HepG2 (cell line): ENCODE measurements around the gene SPOP. TPM values are rescaled to one million over a fixed set of nuclear protein-coding genes. Genes with fewer than 3 reads are reported as not detected.
A peak's percentile ranks its signal among the peaks of the same experiment; 100 is the strongest.

ENCODE experiments used
- EP300 ChIP-seq, 3 experiments: sonication (generic) in 1 of 3; formaldehyde crosslinking in 1 of 3; IDR thresholded peaks; 2 replicates each; pipeline versions ENCODE4 v1.5.1 to v1.6.1; 2011 to 2020; ENCODE audit warnings: low read depth in 2 of 3, low read length in 2 of 3, borderline replicate concordance in 1 of 3, improper control_type of control experiment in 1 of 3, mild to moderate bottlenecking in 1 of 3, missing genetic modification reagents in 1 of 3, moderate library complexity in 1 of 3
- IRF9 ChIP-seq: sonication (generic); formaldehyde crosslinking; IDR thresholded peaks from 2 replicates; pipeline ENCODE4 v1.8.0; 2022; ENCODE audit warnings: missing genetic modification reagents, mild to moderate bottlenecking, borderline replicate concordance
- POLR2G ChIP-seq: fragments of 200-400 bp; formaldehyde crosslinking; IDR thresholded peaks from 2 replicates; pipeline ENCODE4 v1.6.1; 2018; ENCODE audit warnings: mild to moderate bottlenecking, low read depth, low read length, moderate library complexity
- SALL1 ChIP-seq: sonication (generic); formaldehyde crosslinking; IDR thresholded peaks from 2 replicates; pipeline ENCODE4 v1.8.0; 2022; ENCODE audit warnings: mild to moderate bottlenecking, missing genetic modification reagents
- SMYD3 ChIP-seq: sonication (generic); formaldehyde crosslinking; IDR thresholded peaks from 2 replicates; pipeline ENCODE4 v1.8.1; 2023; ENCODE audit warnings: mild to moderate bottlenecking, missing genetic modification reagents
- SOX5 ChIP-seq: IDR thresholded peaks from 2 replicates; pipeline ENCODE4 v1.6.1; 2016; ENCODE audit warnings: borderline replicate concordance
- SP5 ChIP-seq: IDR thresholded peaks from 2 replicates; pipeline ENCODE4 v1.6.1; 2016; ENCODE audit warnings: low read depth, borderline replicate concordance
- SRSF1 ChIP-seq: fragments of 200-400 bp; formaldehyde crosslinking; optimal IDR thresholded peaks from 2 replicates; pipeline ENCODE3; 2017; ENCODE audit warnings: mild to moderate bottlenecking, low read depth, low read length, moderate library complexity
- TBX3 ChIP-seq: fragments of 450-650 bp; IDR thresholded peaks from 2 replicates; pipeline ENCODE4 v1.6.1; 2017; ENCODE audit warnings: antibody characterized with exemption, mild to moderate bottlenecking, inconsistent platforms, borderline replicate concordance
- TCF12 ChIP-seq, 2 experiments: fragments of 450-650 bp in 1 of 2; sonication (generic) in 1 of 2; formaldehyde crosslinking in 1 of 2; IDR thresholded peaks; 2 replicates each; pipeline versions ENCODE4 v1.6.1 to v1.8.0; 2017 to 2022; ENCODE audit warnings: antibody characterized with exemption in 1 of 2, mild to moderate bottlenecking in 1 of 2, missing genetic modification reagents in 1 of 2, moderate library complexity in 1 of 2
- ZBTB1 ChIP-seq: sonication (generic); formaldehyde crosslinking; IDR thresholded peaks from 2 replicates; pipeline ENCODE4 v1.4.0; 2020; ENCODE audit warnings: missing genetic modification reagents, borderline replicate concordance
- ZFP37 ChIP-seq: sonication (generic); formaldehyde crosslinking; IDR thresholded peaks from 2 replicates; pipeline ENCODE4 v1.4.0; 2020; ENCODE audit warnings: missing genetic modification reagents, borderline replicate concordance
- ZNF44 ChIP-seq: sonication (generic); formaldehyde crosslinking; IDR thresholded peaks from 2 replicates; pipeline ENCODE4 v1.5.1; 2020; ENCODE audit warnings: mild to moderate bottlenecking, missing genetic modification reagents
- ZNF564 ChIP-seq: sonication (generic); formaldehyde crosslinking; IDR thresholded peaks from 2 replicates; pipeline ENCODE4 v1.8.1; 2023; ENCODE audit warnings: mild to moderate bottlenecking, missing genetic modification reagents
- ZNF660 ChIP-seq: sonication (generic); formaldehyde crosslinking; IDR thresholded peaks from 2 replicates; pipeline ENCODE4 v1.5.1; 2020; ENCODE audit warnings: mild to moderate bottlenecking, low read depth, missing genetic modification reagents, borderline replicate concordance
- polyA plus RNA-seq, 8 experiments: library from polyadenylated mRNA; depleted of rRNA in 3 of 8; stranded (reverse) in 7 of 8; unstranded in 1 of 8; fragments of >200 nt; fragmentation: Illumina TruSeq in 4 of 8; extraction: Trizol in 4 of 8; gene quantifications; 2 replicates each; pipeline versions ENCODE4 v1.2.1 to v1.2.3, GENCODE V29; 2011 to 2016; ENCODE audit warnings: low read depth in 4 of 8, missing spikeins in 1 of 8, mixed read lengths in 1 of 8; ENCODE audit not compliant: insufficient read depth in 1 of 8
- total RNA-seq, 5 experiments: library from RNA; depleted of rRNA; stranded (reverse); fragments of >200 nt; fragmentation: Illumina TruSeq; extraction: Trizol; gene quantifications; 2 replicates each; pipeline ENCODE4 v1.2.3, GENCODE V29; 2016; ENCODE audit warnings: low read depth in 1 of 5
- TF ChIP-seq, protein P1 (sequence below): sonication (generic); formaldehyde crosslinking; IDR thresholded peaks from 2 replicates; pipeline ENCODE4 v1.4.0; 2020; ENCODE audit warnings: mild to moderate bottlenecking, missing genetic modification reagents
- TF ChIP-seq, protein P2 (sequence below): sonication (generic); formaldehyde crosslinking; IDR thresholded peaks from 2 replicates; pipeline ENCODE4 v1.4.0; 2020; ENCODE audit warnings: mild to moderate bottlenecking, missing genetic modification reagents

The SPOP gene
- total and polyA plus RNA-seq, 2 of the 13 experiments (the other 11 are each of a cell fraction or from before 2014, with no cell fraction given), result 52.8 to 60.8 TPM

- TF ChIP-seq SALL1 (CRISPR knock-in tag) (peak; percentile 69), IRF9 (CRISPR knock-in tag) (peak; percentile 92; the same call in 1 of the 2 replicates), ZNF44 (CRISPR knock-in tag) (peak; percentile 91; the same call in 1 of the 2 replicates), SRSF1 (peak; percentile 92), TCF12 (IDR thresholded peaks at IDR 0.05) (no peak), TCF12 (CRISPR knock-in tag; IDR thresholded peaks at IDR 0.05) (peak; percentile 69; the same call in 1 of the 2 replicates), ZBTB1 (no peak), SP5 (CRISPR knock-in tag) (peak; percentile 74; the same call in 1 of the 2 replicates), EP300 (IDR thresholded peaks at IDR 0.05; ENCODE audit: low read depth in 2 of 2, low read length in 2 of 2) (peak; percentile 13 to 27; a peak in 3 of 4 replicates), EP300 (CRISPR knock-in tag; IDR thresholded peaks at IDR 0.05; ENCODE audit: borderline replicate concordance) (peak; percentile 9; the same call in 1 of the 2 replicates), ZNF564 (CRISPR knock-in tag) (no peak), ZFP37 (no peak; the same call in 1 of the 2 replicates), TBX3 (peak; percentile 78), SOX5 (CRISPR knock-in tag) (0 out of 2 replicates have a peak, but pooled peaks have one; percentile 50), ZNF660 (CRISPR knock-in tag) (no peak), SMYD3 (CRISPR knock-in tag) (no peak), POLR2G (peak; percentile 93)
- TF ChIP-seq, protein P1, sequence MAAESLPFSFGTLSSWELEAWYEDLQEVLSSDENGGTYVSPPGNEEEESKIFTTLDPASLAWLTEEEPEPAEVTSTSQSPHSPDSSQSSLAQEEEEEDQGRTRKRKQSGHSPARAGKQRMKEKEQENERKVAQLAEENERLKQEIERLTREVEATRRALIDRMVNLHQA (CRISPR knock-in tag), result no peak
- TF ChIP-seq, protein P2, sequence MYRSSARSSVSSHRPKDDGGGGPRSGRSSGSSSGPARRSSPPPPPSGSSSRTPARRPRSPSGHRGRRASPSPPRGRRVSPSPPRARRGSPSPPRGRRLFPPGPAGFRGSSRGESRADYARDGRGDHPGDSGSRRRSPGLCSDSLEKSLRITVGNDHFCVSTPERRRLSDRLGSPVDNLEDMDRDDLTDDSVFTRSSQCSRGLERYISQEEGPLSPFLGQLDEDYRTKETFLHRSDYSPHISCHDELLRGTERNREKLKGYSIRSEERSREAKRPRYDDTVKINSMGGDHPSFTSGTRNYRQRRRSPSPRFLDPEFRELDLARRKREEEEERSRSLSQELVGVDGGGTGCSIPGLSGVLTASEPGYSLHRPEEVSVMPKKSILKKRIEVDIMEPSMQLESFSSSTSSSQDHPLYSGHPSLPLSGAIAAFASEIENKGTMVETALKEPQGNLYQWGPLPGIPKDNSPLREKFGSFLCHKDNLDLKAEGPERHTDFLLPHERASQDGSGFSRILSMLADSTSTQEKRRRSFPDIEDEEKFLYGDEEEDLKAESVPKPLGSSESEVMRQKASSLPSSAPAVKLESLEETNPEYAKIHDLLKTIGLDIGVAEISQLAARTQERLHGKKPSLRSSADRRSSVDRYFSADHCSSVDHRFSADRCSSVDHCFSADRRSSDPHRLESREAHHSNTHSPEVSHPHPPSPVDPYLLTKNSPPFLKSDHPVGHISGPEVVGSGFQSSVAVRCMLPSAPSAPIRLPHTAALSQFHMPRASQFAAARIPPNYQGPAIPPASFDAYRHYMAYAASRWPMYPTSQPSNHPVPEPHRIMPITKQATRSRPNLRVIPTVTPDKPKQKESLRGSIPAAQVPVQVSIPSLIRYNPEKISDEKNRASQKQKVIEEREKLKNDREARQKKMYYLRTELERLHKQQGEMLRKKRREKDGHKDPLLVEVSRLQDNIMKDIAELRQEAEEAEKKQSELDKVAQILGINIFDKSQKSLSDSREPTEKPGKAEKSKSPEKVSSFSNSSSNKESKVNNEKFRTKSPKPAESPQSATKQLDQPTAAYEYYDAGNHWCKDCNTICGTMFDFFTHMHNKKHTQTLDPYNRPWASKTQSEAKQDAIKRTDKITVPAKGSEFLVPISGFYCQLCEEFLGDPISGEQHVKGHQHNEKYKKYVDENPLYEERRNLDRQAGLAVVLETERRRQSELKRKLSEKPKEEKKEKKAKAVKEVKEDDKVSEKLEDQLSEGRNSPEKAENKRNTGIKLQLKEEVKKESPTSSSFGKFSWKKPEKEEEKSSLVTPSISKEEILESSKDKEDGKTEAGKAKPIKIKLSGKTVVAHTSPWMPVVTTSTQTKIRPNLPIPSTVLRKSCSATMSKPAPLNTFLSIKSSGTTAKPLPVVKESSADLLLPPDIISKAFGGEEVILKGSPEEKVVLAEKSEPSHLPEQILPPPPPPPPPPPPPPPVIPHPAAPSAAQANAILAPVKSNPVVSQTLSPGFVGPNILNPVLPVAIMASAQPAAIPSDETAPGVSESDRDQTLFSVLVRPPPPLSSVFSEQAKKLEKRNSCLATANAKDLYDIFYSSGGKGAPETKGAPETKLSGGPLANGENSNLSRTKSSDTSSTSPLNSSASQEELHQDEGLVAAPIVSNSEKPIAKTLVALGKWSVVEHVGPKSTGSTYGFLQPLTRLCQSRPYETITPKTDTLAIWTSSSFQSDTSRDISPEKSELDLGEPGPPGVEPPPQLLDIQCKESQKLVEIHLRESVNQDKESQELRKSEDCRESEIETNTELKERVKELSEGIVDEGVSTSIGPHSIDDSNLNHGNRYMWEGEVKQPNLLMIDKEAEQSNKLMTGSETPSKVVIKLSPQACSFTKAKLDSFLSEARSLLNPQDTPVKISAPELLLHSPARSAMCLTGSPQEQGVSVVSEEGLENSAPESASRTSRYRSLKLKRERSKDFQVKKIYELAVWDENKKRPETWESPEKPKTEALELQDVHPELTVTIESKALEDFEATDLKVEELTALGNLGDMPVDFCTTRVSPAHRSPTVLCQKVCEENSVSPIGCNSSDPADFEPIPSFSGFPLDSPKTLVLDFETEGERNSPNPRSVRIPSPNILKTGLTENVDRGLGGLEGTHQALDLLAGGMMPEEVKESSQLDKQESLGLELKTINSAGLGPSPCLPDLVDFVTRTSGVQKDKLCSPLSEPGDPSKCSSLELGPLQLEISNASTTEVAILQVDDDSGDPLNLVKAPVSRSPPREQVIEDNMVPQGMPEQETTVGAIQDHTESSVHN (CRISPR knock-in tag), result no peak
Measured at GRCh38 chr17:49707608-49708514, 30.0 kb upstream of the SPOP start, which contains the start of gene SLC35B1 (continued).
